BJ (cell line): ENCODE data around the gene CCNJL. TPM values are rescaled to one million over a fixed set of nuclear protein-coding genes. Genes with fewer than 3 reads are reported as not detected.
A peak's percentile ranks its signal among the peaks of the same experiment; 100 is the strongest.

Experiments used
- CTCF ChIA-PET: fragments of 350-600 bp; formaldehyde crosslinking; extraction: SDS; loops from one replicate; lab custom pipeline; 2021; ENCODE audit warnings: antibody characterized with exemption, inconsistent platforms; lab: Yijun Ruan, JAX
- POLR2A ChIA-PET: fragments of 300-600 bp; sonication (Branson Sonifier 250); formaldehyde crosslinking; extraction: SDS; loops from one replicate; lab custom pipeline; 2021; ENCODE audit warnings: antibody characterized with exemption; lab: Charles Lee
- DNase-seq: peaks from one replicate; pipeline ENCODE4 v3.0.0-alpha.2; 2011; ENCODE audit warnings: low read depth
- H3K27me3 ChIP-seq: 2 replicates; pipeline ENCODE4 v1.6.0; 2011; ENCODE audit warnings: low read length; ENCODE audit not compliant: control insufficient read depth, insufficient read depth
- H3K36me3 ChIP-seq: 2 replicates; pipeline ENCODE4 v1.5.1; 2011; ENCODE audit warnings: low read length; ENCODE audit not compliant: control insufficient read depth, insufficient read depth
- H3K4me3 ChIP-seq: 2 replicates; pipeline ENCODE4 v1.5.1; 2011; ENCODE audit warnings: low read depth, mild to moderate bottlenecking, control low read depth, low read length
- CTCF ChIP-seq: IDR thresholded peaks from 2 replicates; pipeline ENCODE4 v1.5.1; 2011; ENCODE audit warnings: low read depth, mild to moderate bottlenecking, control low read depth, inconsistent platforms, low read length, moderate library complexity; ENCODE audit not compliant: insufficient read depth
- polyA plus RNA-seq: library from polyadenylated mRNA; depleted of rRNA; stranded (reverse); fragments of >200 nt; gene quantifications from 2 replicates; pipeline ENCODE4 v1.2.3, GENCODE V29; 2011

CCNJL gene
- polyA plus RNA-seq, 1 experiment, result 0.71 TPM

- ChIA-PET CTCF (interaction anchor here (0.9 kb wide), 1 partner anchor 20 kb away, joined by 3 read pairs; no protein-coding TSS in a partner anchor), POLR2A (no interaction called here)
- TF ChIP-seq CTCF, result no peak
- Histone ChIP-seq H3K36me3 (no peaks in the 10 kb centered on the region), H3K4me3 (no peak overlapping the region), H3K27me3 (peaks cover 7% of the 10 kb centered on the region; the same call in 1 of the 2 replicates)
- no peak for DNase-seq
Observed at GRCh38 chr5:160324886-160325285, 12.5 kb upstream of the CCNJL start.

- CTCF ChIA-PET, result no interaction called here
- H3K36me3 ChIP-seq, result no peaks in the 10 kb centered on the region
- no peak for TF ChIP-seq CTCF
- DNase-seq, result no peak
- peaks cover 2% of the 10 kb centered on the region for H3K27me3 ChIP-seq
- no peak overlapping the region for H3K4me3 ChIP-seq
- POLR2A ChIA-PET, result no interaction called here
Observed at GRCh38 chr5:160318409-160318808, 6.0 kb upstream of the CCNJL start.

- no peak for TF ChIP-seq CTCF
- no peak overlapping the region for H3K4me3 ChIP-seq
- ChIA-PET CTCF (no interaction called here), POLR2A (no interaction called here)
- no peaks in the 10 kb centered on the region for H3K36me3 ChIP-seq
- H3K27me3 ChIP-seq, result peaks cover 10% of the 10 kb centered on the region
- no peak for DNase-seq
Observed at GRCh38 chr5:160317434-160317833, 5.1 kb upstream of the CCNJL start.

GRCh38 chr5:160315968-160316367, 3.6 kb upstream of the CCNJL start:
- Histone ChIP-seq H3K27me3 (peaks cover 17% of the 10 kb centered on the region), H3K4me3 (no peak overlapping the region), H3K36me3 (no peaks in the 10 kb centered on the region)
- no peak for TF ChIP-seq CTCF
- CTCF ChIA-PET, result interaction anchor here (0.7 kb wide), 1 partner anchor 11 kb away, joined by 3 read pairs; no protein-coding TSS in a partner anchor
- no peak for DNase-seq
- POLR2A ChIA-PET, result no interaction called here

GRCh38 chr5:160312960-160313727, 780 bp upstream of the CCNJL start:
- CTCF ChIA-PET, result no interaction called here

More at GRCh38 chr5:160312960-160313727, 780 bp upstream of the CCNJL start:
- no peaks in the 10 kb centered on the region for H3K36me3 ChIP-seq
- no peak for DNase-seq
- POLR2A ChIA-PET, result interaction anchor here (1.0 kb wide), 1 partner anchor 13 kb away, joined by 3 read pairs; no protein-coding TSS in a partner anchor
- no peak for TF ChIP-seq CTCF
- H3K4me3 ChIP-seq, result peak overlapping the region; percentile 50; the same call in 1 of the 2 replicates
- peaks cover 21% of the 10 kb centered on the region for H3K27me3 ChIP-seq
